Thoracic aorta (tissue), 2 donors: ENCODE measurements around the gene CST5. TPM values are rescaled to one million over a fixed set of nuclear protein-coding genes. Genes with fewer than 3 reads are reported as not detected.
"Not testable (repeated sequence)": the region's sequence is repeated elsewhere in the genome, so short reads cannot be mapped to it uniquely, and the experiment has no call there.

Source experiments
- ATAC-seq: fragments of 150-250 bp; one replicate; pipeline ENCODE4 v1.8.0; 2017; ENCODE audit warnings: low read depth; ENCODE audit not compliant: insufficient number of reproducible peaks, low FRiP score
- DNase-seq: peaks from one replicate; pipeline ENCODE4 v3.0.0-alpha.2; 2020; ENCODE audit warnings: low spot score
- H3K27ac ChIP-seq, 2 donors: fragments of 200-600 bp; sonication (generic); 1 replicate in 1 of 2; 2 replicates in 1 of 2; pipeline ENCODE4 v1.5.1; 2016; ENCODE audit warnings: mild to moderate bottlenecking in 2 of 2, moderate library complexity in 2 of 2
- H3K27me3 ChIP-seq: fragments of 200-600 bp; sonication (generic); replicated peaks from 2 replicates; pipeline ENCODE4 v1.6.0; 2016; ENCODE audit warnings: mild to moderate bottlenecking; ENCODE audit not compliant: insufficient read depth
- H3K36me3 ChIP-seq: fragments of 200-600 bp; sonication (generic); one replicate; pipeline ENCODE4 v1.5.1; 2016
- H3K4me1 ChIP-seq, 2 donors: fragments of 200-600 bp; sonication (generic); 1 replicate in 1 of 2; 2 replicates in 1 of 2; pipeline versions ENCODE4 v1.5.1 to v1.6.0; 2016; ENCODE audit warnings: low read depth in 2 of 2, mild to moderate bottlenecking in 1 of 2; ENCODE audit not compliant: control insufficient read depth in 1 of 2
- H3K4me3 ChIP-seq: fragments of 200-600 bp; sonication (generic); 2 replicates; pipeline ENCODE4 v1.5.1; 2016; ENCODE audit warnings: mild to moderate bottlenecking
- H3K9me3 ChIP-seq: fragments of 200-600 bp; sonication (generic); 2 replicates; pipeline ENCODE4 v1.5.1; 2016
- total RNA-seq, 2 donors: library from RNA; depleted of rRNA; stranded (reverse); fragments of >200 nt; gene quantifications; one replicate each; pipeline versions ENCODE4 v1.1.0 to v1.2.3, GENCODE V29; 2016
- TF ChIP-seq, protein P1 (sequence below): fragments of 200-600 bp; sonication (generic); IDR thresholded peaks from one replicate; pipeline ENCODE4 v1.5.1; 2019; ENCODE audit warnings: antibody characterized with exemption

CST5 gene
- total RNA-seq, 2 donors from 2014 or later: not detected

DNA sequence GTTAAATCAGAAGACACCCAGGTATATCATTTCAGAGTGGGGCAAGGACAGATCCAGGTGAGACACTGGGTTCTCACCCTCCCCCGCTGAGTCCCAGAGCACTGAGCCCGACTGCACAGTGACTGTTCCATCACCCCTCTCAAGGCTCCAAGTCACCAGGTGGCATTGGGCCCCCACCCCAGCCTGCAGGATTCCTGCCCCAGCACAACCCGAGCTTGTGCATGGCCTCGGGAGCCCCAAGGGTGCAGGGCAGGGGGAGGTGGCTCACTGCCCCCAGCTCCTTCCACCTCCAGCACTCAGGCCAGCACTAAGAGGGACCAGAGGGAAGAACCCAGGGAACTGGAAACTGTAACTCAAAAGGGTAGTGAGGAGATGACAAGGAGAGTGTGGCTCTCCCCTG lies 39.3 kb upstream of the CST5 start:
- H3K36me3 ChIP-seq: no peaks in the 10 kb centered on the region
- ATAC-seq (no peak), DNase-seq (no peak)
- no peak overlapping the region for H3K27ac ChIP-seq
- TF ChIP-seq, protein P1, sequence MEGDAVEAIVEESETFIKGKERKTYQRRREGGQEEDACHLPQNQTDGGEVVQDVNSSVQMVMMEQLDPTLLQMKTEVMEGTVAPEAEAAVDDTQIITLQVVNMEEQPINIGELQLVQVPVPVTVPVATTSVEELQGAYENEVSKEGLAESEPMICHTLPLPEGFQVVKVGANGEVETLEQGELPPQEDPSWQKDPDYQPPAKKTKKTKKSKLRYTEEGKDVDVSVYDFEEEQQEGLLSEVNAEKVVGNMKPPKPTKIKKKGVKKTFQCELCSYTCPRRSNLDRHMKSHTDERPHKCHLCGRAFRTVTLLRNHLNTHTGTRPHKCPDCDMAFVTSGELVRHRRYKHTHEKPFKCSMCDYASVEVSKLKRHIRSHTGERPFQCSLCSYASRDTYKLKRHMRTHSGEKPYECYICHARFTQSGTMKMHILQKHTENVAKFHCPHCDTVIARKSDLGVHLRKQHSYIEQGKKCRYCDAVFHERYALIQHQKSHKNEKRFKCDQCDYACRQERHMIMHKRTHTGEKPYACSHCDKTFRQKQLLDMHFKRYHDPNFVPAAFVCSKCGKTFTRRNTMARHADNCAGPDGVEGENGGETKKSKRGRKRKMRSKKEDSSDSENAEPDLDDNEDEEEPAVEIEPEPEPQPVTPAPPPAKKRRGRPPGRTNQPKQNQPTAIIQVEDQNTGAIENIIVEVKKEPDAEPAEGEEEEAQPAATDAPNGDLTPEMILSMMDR: no peak
- H3K4me3 ChIP-seq: no peak overlapping the region
- no peaks in the 10 kb centered on the region for H3K9me3 ChIP-seq
- no peaks in the 10 kb centered on the region for H3K27me3 ChIP-seq
- no peaks in the 10 kb centered on the region for H3K4me1 ChIP-seq

DNA sequence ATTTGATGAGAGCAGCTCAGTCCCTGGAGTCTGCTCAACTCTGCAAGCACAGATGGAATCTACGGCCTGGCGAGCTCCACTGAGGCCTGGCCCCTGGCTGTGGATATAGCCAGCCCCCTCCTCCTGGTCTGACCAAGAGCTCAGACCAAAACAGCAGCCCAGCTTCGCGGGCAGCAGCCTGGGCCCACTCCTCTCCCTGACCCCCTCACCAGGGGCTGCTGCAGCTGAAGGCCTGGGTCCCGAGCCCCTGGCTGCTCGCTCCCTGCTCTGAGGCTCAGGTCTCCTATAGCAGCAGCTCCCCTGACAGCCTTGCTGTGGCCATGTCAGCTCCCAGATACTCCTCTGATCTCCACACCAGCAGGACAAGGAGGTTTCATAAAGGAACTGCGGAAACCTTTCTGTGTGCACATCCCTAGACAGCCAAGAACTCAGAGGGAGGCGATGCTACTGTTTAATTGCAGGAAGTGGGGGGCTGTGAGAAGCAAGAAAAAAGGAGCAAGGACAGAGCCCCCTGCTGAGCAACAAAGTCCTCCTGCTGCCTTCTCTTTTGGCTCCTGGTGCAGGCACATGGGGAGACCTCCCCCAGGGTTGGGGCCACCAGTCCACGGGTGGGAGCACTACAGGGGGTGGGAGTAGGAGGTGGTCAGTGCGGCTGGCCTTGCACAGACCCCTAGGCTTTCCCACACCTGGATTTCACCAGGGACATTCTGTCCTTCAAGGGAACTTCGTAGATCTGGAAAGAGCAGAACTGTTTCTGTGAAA lies 38.7 kb upstream of the CST5 start:
- Histone ChIP-seq H3K36me3 (no peaks in the 10 kb centered on the region), H3K27ac (no peak overlapping the region), H3K9me3 (no peaks in the 10 kb centered on the region), H3K4me3 (no peak overlapping the region), H3K27me3 (no peaks in the 10 kb centered on the region), H3K4me1 (no peaks in the 10 kb centered on the region)
- TF ChIP-seq, protein P1: no peak
- no peak for DNase-seq
- ATAC-seq: no peak

DNA sequence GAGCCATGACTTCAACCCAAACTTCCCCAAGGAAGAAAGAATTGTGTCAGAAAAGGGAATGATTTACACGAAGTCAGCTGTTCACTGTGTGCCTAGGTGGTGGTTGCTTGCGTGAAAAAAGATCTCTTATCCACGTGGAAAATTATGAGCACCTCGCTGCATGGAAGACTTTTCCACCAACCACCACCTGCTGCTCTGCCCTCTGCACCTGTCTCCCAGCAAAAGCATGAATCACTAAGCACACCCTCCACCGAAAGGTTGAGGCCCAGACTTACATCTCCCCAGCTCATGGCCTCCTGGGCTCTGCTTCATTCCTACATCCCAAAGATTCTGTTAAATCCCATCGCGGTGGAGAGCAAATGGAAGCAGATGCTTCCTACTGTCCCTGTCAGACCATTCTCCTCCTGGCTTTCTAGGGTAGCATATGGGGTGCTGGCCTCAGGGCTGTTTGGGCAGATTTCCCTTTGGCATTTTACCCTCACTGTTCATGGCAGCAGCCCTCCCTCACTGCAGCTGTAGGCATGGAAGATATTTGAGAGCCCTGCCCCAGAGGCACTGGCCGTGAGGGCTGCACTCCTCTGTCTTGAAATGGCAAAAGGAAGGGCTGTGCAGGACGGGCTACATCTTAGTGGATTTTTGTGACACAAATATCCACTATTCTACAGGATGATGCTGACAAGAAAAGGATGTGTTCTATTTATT lies 37.6 kb upstream of the CST5 start:
- no peak overlapping the region for H3K4me3 ChIP-seq
- H3K4me1 ChIP-seq: no peaks in the 10 kb centered on the region
- no peak overlapping the region for H3K27ac ChIP-seq
- H3K9me3 ChIP-seq: no peaks in the 10 kb centered on the region
- no peak for ATAC-seq
- no peaks in the 10 kb centered on the region for H3K36me3 ChIP-seq
- TF ChIP-seq, protein P1: no peak
- H3K27me3 ChIP-seq: no peaks in the 10 kb centered on the region
- no peak for DNase-seq

DNA sequence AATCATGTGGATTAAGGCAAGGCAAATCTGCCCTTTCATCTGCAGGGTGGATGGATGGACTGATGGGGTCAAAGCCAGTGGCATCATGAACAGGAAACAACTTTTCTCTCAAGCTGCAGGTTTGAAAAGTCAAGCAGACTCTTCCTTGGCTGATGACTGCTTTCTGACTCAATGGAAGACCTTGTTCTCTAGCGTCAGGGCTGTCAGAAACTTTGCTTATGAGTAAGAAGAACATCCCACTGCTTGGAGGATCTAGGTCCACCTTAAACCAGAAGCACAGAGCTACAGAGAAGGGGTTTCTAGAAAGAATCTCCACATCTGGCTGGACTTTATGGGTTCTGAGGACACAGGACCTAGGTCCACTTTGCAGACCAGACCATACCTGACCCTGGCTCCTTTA lies 36.3 kb upstream of the CST5 start:
- Histone ChIP-seq H3K9me3 (no peaks in the 10 kb centered on the region), H3K27ac (no peak overlapping the region), H3K4me1 (no peaks in the 10 kb centered on the region), H3K27me3 (no peaks in the 10 kb centered on the region), H3K36me3 (no peaks in the 10 kb centered on the region), H3K4me3 (no peak overlapping the region)
- no peak for ATAC-seq
- TF ChIP-seq, protein P1: no peak
- no peak for DNase-seq

DNA sequence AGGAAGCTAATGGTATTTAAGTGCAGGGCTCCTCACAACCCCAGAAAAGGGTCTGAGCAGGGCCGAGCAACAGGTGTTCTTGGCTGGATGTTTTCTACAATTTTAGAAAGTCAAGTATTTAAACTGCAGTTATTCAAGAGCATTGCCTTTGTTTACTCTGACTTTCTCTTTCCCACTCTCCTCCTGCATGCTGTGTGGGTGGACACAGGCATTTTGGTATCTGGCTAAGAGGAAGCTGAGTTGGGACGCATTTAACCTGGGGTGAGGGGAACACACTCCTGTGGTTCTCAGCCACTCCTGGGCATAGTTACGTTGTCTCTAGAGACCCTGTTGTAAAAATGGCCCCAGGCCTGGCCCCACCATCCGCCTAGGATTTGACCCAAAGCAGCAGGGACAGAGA lies 34.9 kb upstream of the CST5 start:
- H3K4me3 ChIP-seq, H3K27me3 ChIP-seq, DNase-seq, H3K9me3 ChIP-seq, H3K4me1 ChIP-seq, H3K27ac ChIP-seq, H3K36me3 ChIP-seq, ATAC-seq: not testable (repeated sequence)
